Measurements from ENCODE around the gene HYAL3. TPM values are rescaled to one million over a fixed set of nuclear protein-coding genes. Genes with fewer than 3 reads are reported as not detected.
"Not testable (repeated sequence)": the region's sequence is repeated elsewhere in the genome, so short reads cannot be mapped to it uniquely, and the experiment has no call there.

The HYAL3 gene
- total and polyA plus RNA-seq, 2 donors from 2014 or later = 2.0 to 3.2 TPM

DNA sequence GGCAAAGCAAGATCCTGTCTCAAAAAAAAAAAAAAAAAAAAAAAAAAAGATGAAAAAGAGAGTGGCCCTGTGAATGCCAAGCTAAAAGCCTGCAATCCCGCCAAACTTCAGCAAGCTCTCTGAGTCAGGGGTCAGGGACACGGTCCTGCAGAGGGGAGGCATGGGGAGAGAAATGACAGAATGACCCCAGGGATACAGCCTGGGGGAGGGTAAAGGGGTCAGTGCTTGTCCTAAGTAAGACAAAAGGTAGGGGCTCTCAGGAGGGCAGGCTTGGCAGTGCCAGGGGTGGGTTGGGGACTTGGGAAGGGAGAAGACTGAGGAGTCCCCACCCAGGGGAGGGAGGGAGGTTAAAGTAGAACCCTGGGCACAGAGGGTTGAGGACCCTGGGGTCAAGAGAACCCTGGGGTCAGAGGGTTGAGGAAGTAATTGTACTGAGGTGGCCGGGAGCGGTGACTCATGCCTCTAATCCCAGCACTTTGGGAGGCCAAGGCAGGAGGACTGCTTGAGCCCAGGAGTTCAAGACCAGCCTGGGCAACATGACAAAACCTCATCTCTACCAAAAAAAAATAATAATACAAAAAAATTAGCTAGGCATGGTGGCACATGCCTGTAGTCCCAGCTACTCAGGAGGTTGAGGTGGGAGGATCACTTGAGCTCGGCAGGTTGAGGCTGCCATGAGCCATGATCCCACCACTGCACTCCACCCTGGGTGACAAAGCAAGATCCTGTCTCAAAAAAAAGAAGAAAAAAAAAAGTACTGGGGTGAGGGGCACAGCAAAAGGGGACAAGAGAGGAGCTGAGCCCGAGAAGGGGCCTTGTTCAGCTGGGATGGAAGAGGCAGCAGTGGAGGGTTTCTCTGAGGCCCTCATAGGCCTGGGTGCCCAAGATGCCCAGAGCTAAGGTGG is 35.5 kb downstream of the HYAL3 start:
- intact Hi-C loops (cut with DNase I) = no loop called here
- DNase-seq (peak in 2 of 5 donors; percentile 20 to 71), FAIRE-seq (no peak)

DNA sequence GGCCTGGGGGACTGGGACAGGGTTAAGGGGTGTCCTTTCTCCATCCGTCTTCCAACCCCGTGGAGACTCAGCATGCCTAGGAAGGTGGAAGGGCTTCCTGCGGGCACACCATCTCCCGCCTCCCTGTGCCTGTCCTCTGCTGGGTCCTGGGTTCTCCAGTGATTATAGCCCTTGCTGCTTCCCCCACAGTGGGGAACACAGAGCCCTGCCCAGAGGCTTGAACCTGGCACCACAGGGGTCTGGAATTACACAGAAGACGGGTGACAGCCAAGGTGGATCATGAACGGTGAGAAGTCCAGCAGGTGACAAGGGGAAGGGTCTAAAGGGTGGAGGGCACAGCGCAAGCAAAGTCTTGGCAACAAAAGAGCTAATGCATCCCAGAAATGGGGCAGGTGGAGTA is 36.4 kb downstream of the HYAL3 start:
- Histone ChIP-seq H3K4me3 (ENCODE audit: low read length in 3 of 3) (no peak overlapping the region), H3K9ac (ENCODE audit: low read length in 3 of 3) (no peak overlapping the region), H3K4me1 (ENCODE audit: control insufficient read depth in 2 of 3, insufficient read depth in 2 of 3, low read depth in 1 of 3, low read length in 3 of 3) (peaks cover 0 to 44% (median 26%) of the 10 kb centered on the region in 3 donors), H3K9me3 (ENCODE audit: control insufficient read depth in 2 of 3, insufficient read depth in 1 of 3, low read length in 3 of 3) (no peaks in the 10 kb centered on the region), H3K36me3 (ENCODE audit: control insufficient read depth in 2 of 3, insufficient read depth in 3 of 3, low read length in 3 of 3) (peaks cover 0 to 6% (median 0%) of the 10 kb centered on the region in 3 donors), H3K27me3 (ENCODE audit: control insufficient read depth, insufficient read depth, low read length) (no peaks in the 10 kb centered on the region), H3K27ac (ENCODE audit: low read depth in 2 of 2, low read length in 2 of 2) (no peak overlapping the region)
- FAIRE-seq (no peak), DNase-seq (no peak)
- TF ChIP-seq, protein P1, sequence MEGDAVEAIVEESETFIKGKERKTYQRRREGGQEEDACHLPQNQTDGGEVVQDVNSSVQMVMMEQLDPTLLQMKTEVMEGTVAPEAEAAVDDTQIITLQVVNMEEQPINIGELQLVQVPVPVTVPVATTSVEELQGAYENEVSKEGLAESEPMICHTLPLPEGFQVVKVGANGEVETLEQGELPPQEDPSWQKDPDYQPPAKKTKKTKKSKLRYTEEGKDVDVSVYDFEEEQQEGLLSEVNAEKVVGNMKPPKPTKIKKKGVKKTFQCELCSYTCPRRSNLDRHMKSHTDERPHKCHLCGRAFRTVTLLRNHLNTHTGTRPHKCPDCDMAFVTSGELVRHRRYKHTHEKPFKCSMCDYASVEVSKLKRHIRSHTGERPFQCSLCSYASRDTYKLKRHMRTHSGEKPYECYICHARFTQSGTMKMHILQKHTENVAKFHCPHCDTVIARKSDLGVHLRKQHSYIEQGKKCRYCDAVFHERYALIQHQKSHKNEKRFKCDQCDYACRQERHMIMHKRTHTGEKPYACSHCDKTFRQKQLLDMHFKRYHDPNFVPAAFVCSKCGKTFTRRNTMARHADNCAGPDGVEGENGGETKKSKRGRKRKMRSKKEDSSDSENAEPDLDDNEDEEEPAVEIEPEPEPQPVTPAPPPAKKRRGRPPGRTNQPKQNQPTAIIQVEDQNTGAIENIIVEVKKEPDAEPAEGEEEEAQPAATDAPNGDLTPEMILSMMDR (IDR thresholded peaks at IDR 0.05; ENCODE audit: borderline replicate concordance, extremely low read depth, insufficient read depth) = no peak
- intact Hi-C loops (cut with DNase I) = no loop called here

More for the DNA sequence above, 35.5 kb downstream of the HYAL3 start:
- H3K9me3 ChIP-seq (ENCODE audit: control insufficient read depth in 2 of 3, insufficient read depth in 1 of 3, low read length in 3 of 3) = no peaks in the 10 kb centered on the region
- H3K4me3 ChIP-seq (ENCODE audit: low read length in 3 of 3) = no peak overlapping the region
- H3K27ac ChIP-seq (ENCODE audit: low read depth in 2 of 2, low read length in 2 of 2) = peak overlapping the region; percentile 91 to 94
- H3K36me3 ChIP-seq (ENCODE audit: control insufficient read depth in 2 of 3, insufficient read depth in 3 of 3, low read length in 3 of 3) = no peaks in the 10 kb centered on the region
- H3K9ac ChIP-seq (ENCODE audit: low read length in 3 of 3) = peak overlapping the region in 2 of 3 donors; percentile 8 to 34
- TF ChIP-seq, protein P1 (IDR thresholded peaks at IDR 0.05; ENCODE audit: borderline replicate concordance, extremely low read depth, insufficient read depth) = no peak
- H3K27me3 ChIP-seq (ENCODE audit: control insufficient read depth, insufficient read depth, low read length) = no peaks in the 10 kb centered on the region
- H3K4me1 ChIP-seq (ENCODE audit: control insufficient read depth in 2 of 3, insufficient read depth in 2 of 3, low read depth in 1 of 3, low read length in 3 of 3) = peaks cover 0 to 53% (median 28%) of the 10 kb centered on the region in 3 donors

DNA sequence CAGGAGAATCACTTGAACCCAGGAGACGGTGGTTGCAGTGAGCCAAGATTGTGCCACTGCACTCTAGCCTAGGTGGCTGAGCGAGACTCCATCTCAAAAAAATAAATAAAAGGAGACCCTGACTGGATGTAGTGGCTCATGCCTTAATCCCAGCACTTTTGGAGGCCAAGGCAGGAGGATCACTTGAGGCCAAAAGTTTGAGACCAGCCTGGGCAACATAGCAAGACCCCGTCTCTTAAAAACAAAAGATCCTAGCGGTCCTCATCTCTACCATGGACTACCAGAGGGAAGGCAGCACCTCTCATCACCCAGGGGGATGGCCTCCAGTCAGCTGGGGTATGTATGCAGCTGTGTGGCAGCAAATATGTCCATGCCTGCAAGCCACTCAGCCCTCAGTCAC is 37.0 kb downstream of the HYAL3 start:
- H3K4me1 ChIP-seq (ENCODE audit: control insufficient read depth in 2 of 3, insufficient read depth in 2 of 3, low read depth in 1 of 3, low read length in 3 of 3) = peaks cover 0 to 41% (median 23%) of the 10 kb centered on the region in 3 donors

DNA sequence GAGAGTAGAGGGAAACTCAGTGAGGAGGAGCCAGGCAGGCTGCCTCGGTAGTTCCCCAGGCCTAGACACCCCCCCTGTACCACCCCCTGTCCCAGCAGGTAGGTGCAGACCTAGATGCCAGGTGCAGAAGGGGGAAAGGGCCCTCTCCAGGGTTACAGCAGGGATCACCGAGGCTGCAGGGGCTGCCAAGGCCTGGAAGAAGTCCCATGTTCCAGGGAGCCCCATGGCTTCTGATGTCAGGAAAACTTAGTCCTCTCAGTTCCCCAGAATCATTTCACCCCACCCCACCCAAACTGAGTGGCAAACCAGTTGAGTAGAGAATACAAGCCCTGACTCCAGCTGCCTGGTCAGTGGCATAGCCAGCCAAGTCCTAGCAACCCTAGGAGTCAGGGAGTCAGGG is 37.7 kb downstream of the HYAL3 start:
- peaks cover 3 to 18% (median 6%) of the 10 kb centered on the region in 3 donors for H3K36me3 ChIP-seq (ENCODE audit: control insufficient read depth in 2 of 3, insufficient read depth in 3 of 3, low read length in 3 of 3)
- H3K9ac ChIP-seq (ENCODE audit: low read length in 3 of 3) = peak overlapping the region in 1 of 3 donors; percentile 87
- no peak overlapping the region for H3K4me3 ChIP-seq (ENCODE audit: low read length in 3 of 3)
- H3K27me3 ChIP-seq (ENCODE audit: control insufficient read depth, insufficient read depth, low read length) = no peaks in the 10 kb centered on the region
- no peaks in the 10 kb centered on the region for H3K9me3 ChIP-seq (ENCODE audit: control insufficient read depth in 2 of 3, insufficient read depth in 1 of 3, low read length in 3 of 3)
- intact Hi-C loops (cut with DNase I) = no loop called here
- no peak for FAIRE-seq
- peaks cover 0 to 36% (median 18%) of the 10 kb centered on the region in 3 donors for H3K4me1 ChIP-seq (ENCODE audit: control insufficient read depth in 2 of 3, insufficient read depth in 2 of 3, low read depth in 1 of 3, low read length in 3 of 3)
- peak overlapping the region in 1 of 2 donors; percentile 40 for H3K27ac ChIP-seq (ENCODE audit: low read depth in 2 of 2, low read length in 2 of 2)
- TF ChIP-seq, protein P1 (IDR thresholded peaks at IDR 0.05; ENCODE audit: borderline replicate concordance, extremely low read depth, insufficient read depth) = no peak
- DNase-seq = no peak

More for the DNA sequence above, 37.0 kb downstream of the HYAL3 start:
- H3K27ac ChIP-seq (ENCODE audit: low read depth in 2 of 2, low read length in 2 of 2); H3K9me3 ChIP-seq (ENCODE audit: control insufficient read depth in 2 of 3, insufficient read depth in 1 of 3, low read length in 3 of 3); DNase-seq; FAIRE-seq; H3K27me3 ChIP-seq (ENCODE audit: control insufficient read depth, insufficient read depth, low read length); H3K4me3 ChIP-seq (ENCODE audit: low read length in 3 of 3); intact Hi-C loops (cut with DNase I); H3K9ac ChIP-seq (ENCODE audit: low read length in 3 of 3): not testable (repeated sequence)
- peaks cover 0 to 11% (median 1%) of the 10 kb centered on the region in 3 donors for H3K36me3 ChIP-seq (ENCODE audit: control insufficient read depth in 2 of 3, insufficient read depth in 3 of 3, low read length in 3 of 3)
